Muscle layer of colon (tissue), 2 donors: ENCODE data around the gene SGCD.
A peak's percentile ranks its signal among the peaks of the same experiment; 100 is the strongest.

Experiments
- H3K27ac ChIP-seq: one replicate; pipeline ENCODE4 v1.7.0; 2013; ENCODE audit warnings: low read depth, mild to moderate bottlenecking, low read length, moderate library complexity
- H3K27me3 ChIP-seq, 2 donors: one replicate each; pipeline ENCODE4 v1.7.0; 2013; ENCODE audit warnings: low read length in 2 of 2, mild to moderate bottlenecking in 2 of 2; ENCODE audit not compliant: insufficient read depth in 2 of 2, control insufficient read depth in 1 of 2
- H3K36me3 ChIP-seq: one replicate; pipeline ENCODE4 v1.7.0; 2013; ENCODE audit warnings: mild to moderate bottlenecking, low read length; ENCODE audit not compliant: insufficient read depth
- H3K4me1 ChIP-seq: one replicate; pipeline ENCODE4 v1.7.0; 2013; ENCODE audit warnings: mild to moderate bottlenecking, low read length; ENCODE audit not compliant: insufficient read depth
- H3K4me3 ChIP-seq, 2 donors: one replicate each; pipeline ENCODE4 v1.7.0; 2013; ENCODE audit warnings: low read length in 2 of 2, low read depth in 1 of 2, mild to moderate bottlenecking in 1 of 2, moderate library complexity in 1 of 2
- H3K9ac ChIP-seq: one replicate; pipeline ENCODE4 v1.7.0; 2013; ENCODE audit warnings: low read length
- H3K9me3 ChIP-seq: one replicate; pipeline ENCODE4 v1.7.0; 2013; ENCODE audit warnings: mild to moderate bottlenecking, low read length
- donor health status: abdominal sarcoma.
- donor health status: Adenocarcinoma of cecum.

The SGCD gene

GRCh38 chr5:156585999-156586398 is 259.0 kb downstream of the SGCD start:
- H3K4me3 ChIP-seq: no peak overlapping the region
- H3K36me3 ChIP-seq: no peaks in the 10 kb centered on the region
- H3K27me3 ChIP-seq: no peaks in the 10 kb centered on the region
- H3K9me3 ChIP-seq: no peaks in the 10 kb centered on the region
- no peak overlapping the region for H3K27ac ChIP-seq
- no peak overlapping the region for H3K9ac ChIP-seq
- H3K4me1 ChIP-seq: peaks cover 43% of the 10 kb centered on the region

GRCh38 chr5:156587012-156587411 is 260.0 kb downstream of the SGCD start:
- peaks cover 42% of the 10 kb centered on the region for H3K4me1 ChIP-seq
- H3K9ac ChIP-seq: no peak overlapping the region
- H3K27ac ChIP-seq: peak overlapping the region; percentile 29
- no peaks in the 10 kb centered on the region for H3K36me3 ChIP-seq
- H3K9me3 ChIP-seq: no peaks in the 10 kb centered on the region
- no peaks in the 10 kb centered on the region for H3K27me3 ChIP-seq
- H3K4me3 ChIP-seq: no peak overlapping the region

GRCh38 chr5:156588306-156588705 is 261.3 kb downstream of the SGCD start:
- H3K9ac ChIP-seq: no peak overlapping the region
- no peaks in the 10 kb centered on the region for H3K36me3 ChIP-seq
- H3K27me3 ChIP-seq: no peaks in the 10 kb centered on the region
- H3K4me1 ChIP-seq: peaks cover 39% of the 10 kb centered on the region
- no peaks in the 10 kb centered on the region for H3K9me3 ChIP-seq
- H3K27ac ChIP-seq: no peak overlapping the region
- H3K4me3 ChIP-seq: no peak overlapping the region

GRCh38 chr5:156589104-156589945 is 262.4 kb downstream of the SGCD start:
- peaks cover 35% of the 10 kb centered on the region for H3K4me1 ChIP-seq
- H3K27ac ChIP-seq: no peak overlapping the region
- no peaks in the 10 kb centered on the region for H3K27me3 ChIP-seq
- no peak overlapping the region for H3K4me3 ChIP-seq
- no peaks in the 10 kb centered on the region for H3K9me3 ChIP-seq
- H3K36me3 ChIP-seq: no peaks in the 10 kb centered on the region
- no peak overlapping the region for H3K9ac ChIP-seq

- H3K27ac ChIP-seq: no peak overlapping the region
- no peak overlapping the region for H3K9ac ChIP-seq
- no peaks in the 10 kb centered on the region for H3K27me3 ChIP-seq
- no peaks in the 10 kb centered on the region for H3K36me3 ChIP-seq
- no peak overlapping the region for H3K4me3 ChIP-seq
- peaks cover 30% of the 10 kb centered on the region for H3K4me1 ChIP-seq
- H3K9me3 ChIP-seq: no peaks in the 10 kb centered on the region
These were observed 262.9 kb downstream of the SGCD start for GRCh38 chr5:156589946-156590216.

GRCh38 chr5:156590978-156591377 is 264.0 kb downstream of the SGCD start:
- Histone ChIP-seq H3K4me3 (no peak overlapping the region), H3K4me1 (peaks cover 24% of the 10 kb centered on the region), H3K9ac (no peak overlapping the region), H3K27me3 (no peaks in the 10 kb centered on the region), H3K27ac (no peak overlapping the region), H3K9me3 (no peaks in the 10 kb centered on the region), H3K36me3 (no peaks in the 10 kb centered on the region)

GRCh38 chr5:156591631-156592030 is 264.7 kb downstream of the SGCD start:
- no peak overlapping the region for H3K4me3 ChIP-seq
- no peak overlapping the region for H3K27ac ChIP-seq
- H3K36me3 ChIP-seq: no peaks in the 10 kb centered on the region
- peaks cover 22% of the 10 kb centered on the region for H3K4me1 ChIP-seq
- no peaks in the 10 kb centered on the region for H3K27me3 ChIP-seq
- no peaks in the 10 kb centered on the region for H3K9me3 ChIP-seq
- H3K9ac ChIP-seq: no peak overlapping the region

GRCh38 chr5:156593546-156593945 is 266.6 kb downstream of the SGCD start:
- no peaks in the 10 kb centered on the region for H3K36me3 ChIP-seq
- no peak overlapping the region for H3K9ac ChIP-seq
- no peak overlapping the region for H3K27ac ChIP-seq
- H3K4me3 ChIP-seq: no peak overlapping the region
- H3K9me3 ChIP-seq: no peaks in the 10 kb centered on the region
- H3K27me3 ChIP-seq: no peaks in the 10 kb centered on the region
- H3K4me1 ChIP-seq: peaks cover 13% of the 10 kb centered on the region

GRCh38 chr5:156594406-156594805 is 267.4 kb downstream of the SGCD start:
- Histone ChIP-seq H3K4me3 (no peak overlapping the region), H3K36me3 (no peaks in the 10 kb centered on the region), H3K9me3 (no peaks in the 10 kb centered on the region), H3K27me3 (no peaks in the 10 kb centered on the region), H3K4me1 (peaks cover 9% of the 10 kb centered on the region), H3K27ac (no peak overlapping the region), H3K9ac (no peak overlapping the region)

GRCh38 chr5:156595132-156595787 is 268.3 kb downstream of the SGCD start:
- Histone ChIP-seq H3K9ac (no peak overlapping the region), H3K36me3 (no peaks in the 10 kb centered on the region), H3K4me1 (peaks cover under 1% of the 10 kb centered on the region), H3K27me3 (no peaks in the 10 kb centered on the region), H3K4me3 (no peak overlapping the region), H3K9me3 (no peaks in the 10 kb centered on the region), H3K27ac (peak overlapping the region; percentile 12)

- Histone ChIP-seq H3K27me3 (no peaks in the 10 kb centered on the region), H3K4me1 (no peaks in the 10 kb centered on the region), H3K36me3 (no peaks in the 10 kb centered on the region), H3K9ac (no peak overlapping the region), H3K9me3 (peaks cover 3% of the 10 kb centered on the region), H3K27ac (no peak overlapping the region), H3K4me3 (no peak overlapping the region)
These were observed 270.3 kb downstream of the SGCD start for GRCh38 chr5:156597276-156597675.

GRCh38 chr5:156598964-156599363 is 272.0 kb downstream of the SGCD start:
- no peak overlapping the region for H3K4me3 ChIP-seq
- H3K36me3 ChIP-seq: no peaks in the 10 kb centered on the region
- H3K27ac ChIP-seq: no peak overlapping the region
- no peaks in the 10 kb centered on the region for H3K27me3 ChIP-seq
- no peak overlapping the region for H3K9ac ChIP-seq
- H3K4me1 ChIP-seq: no peaks in the 10 kb centered on the region
- peaks cover 10% of the 10 kb centered on the region for H3K9me3 ChIP-seq
